HEK293 (cell line): Measurements from ENCODE around the gene RPA4.

Experiments
- CTCF ChIP-seq: fragments of 450-650 bp; formaldehyde crosslinking; IDR thresholded peaks from 2 replicates; pipeline ENCODE4 v1.5.1; 2016; ENCODE audit warnings: missing biosample characterization, missing genetic modification characterization
- EGR2 ChIP-seq: fragments of 450-650 bp; formaldehyde crosslinking; IDR thresholded peaks from 2 replicates; pipeline ENCODE4 v1.5.1; 2016; ENCODE audit warnings: low read depth, missing biosample characterization, missing genetic modification characterization
- KLF10 ChIP-seq: fragments of 450-650 bp; IDR thresholded peaks from 2 replicates; pipeline ENCODE4 v1.5.1; 2018; ENCODE audit warnings: missing biosample characterization, mild to moderate bottlenecking, missing genetic modification characterization
- REPIN1 ChIP-seq: fragments of 450-650 bp; formaldehyde crosslinking; IDR thresholded peaks from 2 replicates; pipeline ENCODE4 v1.5.1; 2017; ENCODE audit warnings: missing biosample characterization, missing genetic modification characterization, low read depth
- ZNF24 ChIP-seq: fragments of 450-650 bp; formaldehyde crosslinking; IDR thresholded peaks from 2 replicates; pipeline ENCODE4 v1.5.1; 2016; ENCODE audit warnings: missing biosample characterization, missing genetic modification characterization
- ZNF280C ChIP-seq: fragments of 450-650 bp; formaldehyde crosslinking; IDR thresholded peaks from 2 replicates; pipeline ENCODE4 v1.5.1; 2016; ENCODE audit warnings: missing biosample characterization, missing genetic modification characterization
- ZNF660 ChIP-seq: fragments of 450-650 bp; IDR thresholded peaks from 2 replicates; pipeline ENCODE4 v1.5.1; 2018; ENCODE audit warnings: missing biosample characterization, mild to moderate bottlenecking, missing genetic modification characterization

GRCh38 chrX:96861218-96861617 is 22.5 kb upstream of the RPA4 start:
- no peak for TF ChIP-seq EGR2 (tag by site-specific recombination)
- TF ChIP-seq CTCF (tag by site-specific recombination) = no peak
- TF ChIP-seq KLF10 = no peak
- TF ChIP-seq ZNF660 (tag by site-specific recombination) = no peak
- no peak for TF ChIP-seq ZNF24 (tag by site-specific recombination)
- no peak for TF ChIP-seq REPIN1 (tag by site-specific recombination)
- no peak for TF ChIP-seq ZNF280C (tag by site-specific recombination)
